HG02678 (cell line): ENCODE measurements around the gene SMIM3.
"Not testable (repeated sequence)": the region's sequence is repeated elsewhere in the genome, so short reads cannot be mapped to it uniquely, and the experiment has no call there.

Experiments
- ATAC-seq: cut with Tn5 transposase; IDR thresholded peaks from one replicate; pipeline ENCODE4 v1.9.1; 2021; ENCODE audit warnings: mild to moderate bottlenecking, moderate library complexity; ENCODE audit not compliant: unreplicated experiment

Gene SMIM3

GRCh38 chr5:150793423-150793888 is 14.9 kb downstream of the SMIM3 start:
- not testable (repeated sequence) for ATAC-seq

DNA sequence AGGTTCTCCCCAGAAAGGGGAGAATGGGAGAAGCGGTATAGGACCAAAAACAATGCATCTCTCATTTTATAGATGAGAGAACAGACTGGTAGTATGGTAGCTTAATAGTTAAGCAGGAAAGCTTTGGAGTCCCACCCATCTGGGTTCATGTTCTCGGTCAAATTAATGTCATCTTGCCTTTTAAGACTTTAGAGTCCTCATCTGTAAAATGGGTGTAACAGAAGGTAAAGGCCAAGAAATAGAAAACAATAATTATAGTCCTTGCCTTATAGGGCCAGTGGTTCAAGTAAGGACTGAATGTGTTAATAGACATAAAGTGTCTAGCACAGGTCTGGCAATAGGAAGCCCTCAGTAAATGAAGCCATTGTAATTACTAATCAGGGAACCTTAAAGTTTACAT is 16.4 kb downstream of the SMIM3 start:
- no peak for ATAC-seq

- ATAC-seq = no peak
Observed at GRCh38 chr5:150797384-150797783, 18.8 kb downstream of the SMIM3 start.

DNA sequence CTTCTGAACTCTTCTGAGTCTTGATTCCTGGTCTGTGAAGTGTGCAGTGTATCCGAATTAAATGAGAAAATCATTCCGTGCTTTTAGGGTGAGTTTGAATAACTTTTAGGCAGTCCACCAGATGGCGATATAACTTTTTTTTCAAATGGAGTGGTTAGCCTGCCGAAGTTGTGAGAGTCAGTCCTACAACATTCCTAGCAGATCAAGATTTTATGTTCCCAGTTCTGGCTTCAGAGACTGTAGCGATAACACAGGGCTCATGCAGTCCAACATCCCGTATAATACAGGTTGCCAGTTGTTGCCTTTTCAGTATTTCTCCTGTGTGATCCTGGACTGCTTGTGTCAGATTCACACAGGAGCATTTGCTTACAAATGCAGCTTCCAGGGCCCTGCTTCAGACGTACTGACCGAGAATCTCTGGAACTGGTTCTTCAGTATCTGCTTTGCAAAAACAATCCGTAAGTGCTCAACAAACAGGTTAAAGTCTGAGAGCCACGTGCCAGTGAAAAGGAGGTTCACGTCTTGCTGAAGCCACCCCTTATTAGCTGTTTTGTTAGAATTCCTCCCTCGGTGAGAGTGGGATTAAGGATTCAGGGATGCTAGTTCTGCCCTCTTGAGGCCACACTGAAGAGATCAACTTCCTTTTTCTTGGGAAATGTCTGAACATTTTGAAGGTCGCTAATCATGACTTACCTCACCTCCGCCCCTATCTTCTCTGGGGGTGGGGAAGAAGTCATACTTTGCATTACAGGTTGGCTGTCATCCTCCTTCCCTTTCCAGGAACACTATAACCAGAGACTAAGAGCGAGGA is 22.8 kb downstream of the SMIM3 start:
- ATAC-seq = no peak

GRCh38 chr5:150804388-150804787 is 25.8 kb downstream of the SMIM3 start:
- ATAC-seq = no peak

DNA sequence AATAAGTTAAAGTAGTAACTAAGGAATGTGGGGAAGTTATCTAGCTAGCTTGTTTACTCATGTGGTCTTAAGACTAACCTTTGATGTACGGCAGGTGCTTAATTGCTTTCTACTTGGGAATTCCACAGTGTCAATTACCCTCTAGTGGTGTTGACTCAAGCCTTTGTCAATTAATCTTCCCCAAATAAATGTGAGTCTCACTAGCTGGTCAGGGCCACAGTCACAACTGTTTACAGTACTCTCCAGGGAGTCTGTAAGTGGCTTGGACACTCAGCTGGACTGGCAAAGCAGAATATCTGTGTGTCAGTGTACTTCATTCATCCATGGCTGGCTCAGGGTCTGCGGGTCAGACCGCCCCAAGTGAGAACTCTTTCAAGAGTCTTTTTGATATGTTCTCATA is 30.8 kb downstream of the SMIM3 start:
- ATAC-seq = no peak

DNA sequence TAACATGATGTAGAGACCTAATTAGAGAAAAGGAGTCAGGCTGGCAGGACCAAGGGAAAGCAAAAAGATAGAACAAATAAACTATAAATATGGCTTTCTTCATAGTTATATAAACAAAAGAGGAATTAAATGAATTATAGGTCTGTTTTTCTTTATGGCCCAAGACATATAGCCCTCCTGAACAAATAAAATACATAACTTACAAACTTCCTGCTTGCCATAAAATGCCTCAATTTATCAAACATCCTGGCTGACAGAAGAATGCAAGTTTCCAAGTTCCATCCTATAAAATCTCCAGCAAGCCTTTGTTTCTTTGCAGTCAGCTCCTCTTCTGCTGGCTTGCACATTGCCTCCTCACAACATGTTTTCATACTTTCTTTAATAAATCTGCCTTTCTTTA is 36.5 kb downstream of the SMIM3 start:
- ATAC-seq = no peak

- no peak for ATAC-seq
Observed at GRCh38 chr5:150816946-150817345, 38.4 kb downstream of the SMIM3 start.

GRCh38 chr5:150829744-150830143 is 51.2 kb downstream of the SMIM3 start:
- ATAC-seq = no peak

- ATAC-seq = not testable (repeated sequence)
Observed at GRCh38 chr5:150831821-150832220, 53.3 kb downstream of the SMIM3 start.

- ATAC-seq = no peak
Observed at GRCh38 chr5:150836064-150836463, 57.5 kb downstream of the SMIM3 start.

- no peak for ATAC-seq
Observed at GRCh38 chr5:150836703-150837102, 58.1 kb downstream of the SMIM3 start.

- ATAC-seq = not testable (repeated sequence)
Observed at GRCh38 chr5:150845185-150845859, 66.8 kb downstream of the SMIM3 start.

GRCh38 chr5:150846308-150846653 is 67.7 kb downstream of the SMIM3 start, which contains the start of gene IRGM:
IRGM (plus strand) TSS chr5:150846521; CDS start chr5:150848124, 1,603 bp downstream.
- not testable (repeated sequence) for ATAC-seq
